HG03095 (cell line): ENCODE data around the gene INTS13.
"Not testable (repeated sequence)": the region's sequence is repeated elsewhere in the genome, so short reads cannot be mapped to it uniquely, and the experiment has no call there.

Experiments used
- ATAC-seq: cut with Tn5 transposase; IDR thresholded peaks from one replicate; pipeline ENCODE4 v1.9.1; 2021; ENCODE audit warnings: moderate library complexity; ENCODE audit not compliant: unreplicated experiment

INTS13 gene

DNA sequence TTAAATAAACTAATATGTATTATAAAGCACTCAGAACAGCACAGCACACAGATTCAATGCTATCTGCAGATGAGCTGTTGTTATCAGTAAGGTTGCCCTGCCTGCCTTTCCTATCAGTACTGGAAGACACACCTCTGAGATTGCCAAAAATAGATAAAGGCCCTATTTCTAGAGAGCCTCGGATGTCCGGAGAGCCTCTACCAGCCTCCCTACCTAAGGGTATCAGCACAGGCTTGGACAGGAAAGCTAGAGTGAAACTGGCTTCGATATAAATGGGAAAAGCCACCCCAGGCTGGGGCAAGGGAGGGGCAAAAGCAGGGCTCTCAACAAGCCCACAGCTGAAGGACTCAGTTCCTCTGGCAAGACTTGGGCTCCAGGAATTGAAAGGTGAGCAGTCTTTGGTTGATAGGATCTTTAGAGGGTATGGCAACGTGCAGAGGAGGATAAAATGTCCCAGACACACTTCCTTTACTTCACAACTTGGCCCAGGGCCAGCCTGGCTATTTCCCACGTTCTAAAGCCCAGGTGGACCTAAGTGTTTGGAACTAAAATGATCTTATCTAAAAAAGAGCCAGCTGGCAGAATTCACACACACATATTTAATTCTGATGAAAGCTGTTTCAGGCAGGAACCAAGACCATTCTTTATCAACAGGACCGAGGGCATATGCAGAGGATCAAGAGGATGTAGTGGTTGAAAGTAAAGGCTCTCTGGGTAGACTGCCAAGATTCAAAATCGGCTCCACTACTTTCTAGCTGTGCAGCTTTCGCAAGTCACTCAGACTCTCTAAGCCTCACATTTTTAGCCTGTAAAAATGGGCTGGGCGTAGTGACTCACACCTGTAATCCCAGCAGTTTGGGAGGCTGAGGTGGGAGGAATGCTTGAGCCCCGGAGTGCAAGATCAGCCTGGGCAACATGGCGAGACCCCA lies 67.0 kb downstream of the INTS13 start:
- ATAC-seq, result peak; percentile 33

GRCh38 chr12:26869908-26870459 lies 67.8 kb downstream of the INTS13 start:
- ATAC-seq, result no peak

DNA sequence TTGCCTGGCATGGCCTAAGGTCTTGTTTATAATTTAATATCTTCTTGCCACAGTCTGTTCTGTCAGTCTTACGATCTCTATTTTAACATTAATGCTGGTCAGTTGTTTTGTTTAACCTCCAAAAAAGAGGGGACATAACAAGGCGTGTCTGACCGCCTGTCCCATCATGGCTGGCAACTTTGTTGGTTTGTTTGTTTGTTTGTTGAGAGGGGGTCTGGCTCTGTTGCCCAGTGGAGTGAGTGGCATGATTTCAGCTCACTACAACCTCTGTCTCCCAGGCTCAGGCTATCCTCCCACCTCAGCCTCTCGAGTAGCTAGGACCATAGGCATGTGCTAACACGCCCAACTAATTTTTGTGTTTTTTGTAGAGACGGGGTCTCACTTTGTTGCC lies 68.7 kb downstream of the INTS13 start:
- no peak for ATAC-seq

DNA sequence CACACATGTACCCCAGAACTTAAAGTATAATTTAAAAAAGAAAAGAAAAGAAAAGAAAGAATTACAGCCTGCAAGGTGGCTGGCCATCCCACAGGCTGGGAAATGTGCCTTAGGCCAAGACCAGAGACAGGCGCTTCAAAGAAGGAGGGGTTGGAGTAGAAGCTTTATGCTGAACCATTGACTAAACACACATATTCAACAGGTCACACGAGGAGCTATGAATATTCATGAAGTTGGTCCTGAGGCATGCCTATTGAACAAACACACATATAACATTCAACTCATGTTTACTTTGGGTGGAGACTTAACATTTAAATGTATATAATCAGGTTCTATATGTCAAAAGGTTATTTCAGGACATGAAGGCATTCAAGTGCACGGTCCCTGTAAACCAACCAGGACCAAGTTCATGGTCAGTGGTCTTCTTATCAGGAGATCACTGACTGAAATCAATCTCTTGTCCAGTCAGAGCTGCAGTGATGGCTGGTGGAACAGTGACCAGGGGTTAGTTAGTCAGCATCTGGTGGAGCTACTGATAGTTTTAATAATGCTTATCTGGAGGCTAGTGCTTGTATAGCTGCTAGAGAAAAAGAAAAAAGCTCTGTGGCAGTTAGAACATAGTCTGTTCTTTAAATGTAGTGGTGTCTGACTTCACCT lies 69.2 kb downstream of the INTS13 start:
- ATAC-seq, result no peak

DNA sequence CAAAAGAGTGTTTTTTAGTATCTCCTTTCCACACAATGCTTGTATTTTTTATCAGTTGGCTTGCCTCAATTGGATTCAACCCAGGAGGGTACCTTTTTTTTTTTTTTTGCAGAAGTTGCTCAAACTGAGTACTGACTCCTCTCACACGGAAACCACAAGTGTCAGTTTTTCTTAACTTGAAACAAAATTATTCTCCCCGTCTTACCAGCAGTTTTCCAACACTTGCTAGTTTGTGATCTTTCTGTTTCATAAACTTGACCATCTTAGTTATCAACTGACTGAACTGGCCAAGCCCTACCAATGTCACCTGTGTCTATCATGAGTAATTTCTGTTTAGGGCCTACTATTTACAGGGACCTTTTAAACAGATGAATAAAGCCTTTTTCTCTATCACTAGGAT lies 70.7 kb downstream of the INTS13 start:
- ATAC-seq, result peak; percentile 66

DNA sequence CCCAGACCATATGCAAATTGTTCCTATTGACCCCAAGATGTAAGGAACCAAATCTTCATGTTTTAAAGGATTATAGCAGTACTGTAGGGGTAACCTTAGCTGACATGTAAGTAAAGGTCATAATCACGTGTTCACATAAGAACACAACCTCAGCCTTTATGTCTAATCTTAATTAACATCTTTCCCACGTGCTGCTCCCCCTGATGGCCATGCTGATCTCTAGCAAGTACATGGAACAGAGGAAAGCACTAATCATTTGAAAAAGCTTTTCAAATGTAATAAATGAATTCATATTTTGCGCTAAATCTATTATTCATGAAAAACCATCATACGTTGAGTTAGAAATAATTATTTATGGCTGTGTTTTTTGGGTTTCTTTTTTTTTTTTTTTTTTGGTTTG lies 74.3 kb downstream of the INTS13 start:
- no peak for ATAC-seq

DNA sequence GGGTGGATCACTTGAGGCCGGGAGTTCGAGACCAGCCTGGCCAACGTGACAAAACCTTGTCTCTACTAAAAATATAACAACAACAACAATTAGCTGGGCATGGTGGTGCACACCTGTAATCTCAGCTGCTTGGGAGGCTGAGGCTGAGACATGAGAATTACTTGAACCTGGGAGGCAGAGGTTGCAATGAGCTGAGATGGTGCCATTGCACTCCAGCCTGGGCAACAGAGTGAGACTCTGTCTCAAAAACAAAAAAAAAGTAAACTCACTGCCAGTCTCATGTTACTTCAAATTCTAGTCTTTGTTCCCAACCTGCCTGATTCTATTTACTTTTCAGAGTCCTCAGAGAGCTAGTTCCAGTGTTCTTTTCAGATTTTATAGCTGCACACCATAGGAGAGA lies 75.0 kb downstream of the INTS13 start:
- not testable (repeated sequence) for ATAC-seq

DNA sequence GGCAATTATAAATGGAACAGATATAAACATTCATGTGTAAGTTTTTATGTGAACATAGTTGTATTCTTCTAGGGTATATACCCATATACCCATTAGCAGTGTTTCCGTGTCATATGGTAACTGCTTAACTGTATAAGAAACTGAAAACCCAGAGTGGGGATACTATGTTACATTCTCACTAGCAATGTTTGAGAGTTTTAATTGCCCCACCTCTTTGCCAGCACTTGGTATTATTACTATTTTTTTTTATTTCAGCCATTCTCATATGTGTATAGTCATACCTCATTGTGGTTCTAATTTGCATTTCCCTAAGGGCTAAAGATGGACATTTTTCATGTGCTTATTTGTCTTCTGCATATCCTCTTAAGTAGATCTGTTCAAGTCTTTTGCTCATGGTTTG lies 76.1 kb downstream of the INTS13 start:
- ATAC-seq, result no peak

DNA sequence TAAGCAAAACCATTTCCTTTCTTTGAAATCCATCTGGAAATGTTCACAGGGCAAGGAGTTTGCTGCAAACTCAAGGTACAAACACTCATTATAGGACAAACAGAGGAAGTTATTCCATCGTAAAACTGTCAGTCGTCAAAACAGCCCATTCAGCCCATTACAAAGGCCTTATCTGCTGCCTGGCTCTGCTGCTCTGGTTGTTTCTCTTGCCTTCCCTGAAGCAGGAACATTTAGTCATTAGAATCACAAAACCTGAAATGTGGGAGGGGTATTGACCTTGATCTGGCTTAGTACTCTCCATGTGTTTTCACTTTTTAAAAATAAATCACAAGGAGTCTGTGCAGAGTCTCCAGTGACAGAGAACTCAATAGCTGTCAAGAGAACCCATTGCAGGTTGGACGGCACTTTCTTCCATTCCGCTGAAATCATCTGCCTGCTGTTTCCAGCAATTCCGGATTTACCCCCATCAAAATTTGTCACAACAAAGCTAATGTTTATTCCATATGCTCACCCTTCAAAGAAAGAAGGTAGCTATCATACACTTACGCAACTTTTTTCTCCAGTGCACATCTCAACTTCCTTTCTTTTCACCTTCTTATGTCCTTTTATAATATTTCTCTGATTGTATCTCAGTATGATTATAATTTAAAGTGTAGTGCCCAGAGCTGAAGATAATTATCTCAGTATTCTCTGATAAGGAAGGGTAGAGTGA lies 80.2 kb downstream of the INTS13 start:
- no peak for ATAC-seq

GRCh38 chr12:26855337-26855736 lies 82.4 kb downstream of the INTS13 start:
- ATAC-seq, result no peak
